HG03460 (cell line): ENCODE measurements around the gene UMODL1.
"Not testable (repeated sequence)": the region's sequence is repeated elsewhere in the genome, so short reads cannot be mapped to it uniquely, and the experiment has no call there.

ENCODE experiments used
- ATAC-seq: cut with Tn5 transposase; IDR thresholded peaks from one replicate; pipeline ENCODE4 v1.9.1; 2021; ENCODE audit not compliant: unreplicated experiment

Gene UMODL1

DNA sequence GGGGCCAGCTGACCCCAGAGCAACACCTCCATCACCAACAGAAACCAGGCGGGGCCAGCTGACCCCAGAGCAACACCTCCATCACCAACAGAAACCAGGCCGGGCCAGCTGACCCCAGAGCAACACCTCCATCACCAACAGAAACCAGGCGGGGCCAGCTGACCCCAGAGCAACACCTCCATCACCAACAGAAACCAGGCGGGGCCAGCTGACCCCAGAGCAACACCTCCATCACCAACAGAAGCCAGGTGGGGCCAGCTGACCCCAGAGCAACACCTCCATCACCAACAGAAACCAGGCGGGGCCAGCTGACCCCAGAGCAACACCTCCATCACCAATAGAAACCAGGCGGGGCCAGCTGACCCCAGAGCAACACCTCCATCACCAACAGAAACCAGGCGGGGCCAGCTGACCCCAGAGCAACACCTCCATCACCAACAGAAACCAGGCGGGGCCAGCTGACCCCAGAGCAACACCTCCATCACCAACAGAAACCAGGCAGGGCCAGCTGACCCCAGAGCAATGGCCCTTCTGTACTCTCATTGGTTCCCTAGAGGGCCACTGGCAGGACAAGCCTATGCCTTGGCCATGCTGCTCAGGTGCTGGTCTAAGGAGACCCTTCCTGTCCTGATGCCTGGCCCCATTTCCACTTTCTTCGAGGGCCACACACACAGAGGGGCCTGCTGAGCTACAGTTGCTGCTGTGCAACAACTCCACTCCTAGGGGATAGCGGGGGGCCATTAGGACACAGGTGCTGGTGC is 7.3 kb downstream of the UMODL1 start:
- not testable (repeated sequence) for ATAC-seq

- ATAC-seq, result no peak
Observed at GRCh38 chr21:42079008-42079938, 8.2 kb downstream of the UMODL1 start.

- ATAC-seq, result no peak
Observed at GRCh38 chr21:42079939-42080787, 9.0 kb downstream of the UMODL1 start.

DNA sequence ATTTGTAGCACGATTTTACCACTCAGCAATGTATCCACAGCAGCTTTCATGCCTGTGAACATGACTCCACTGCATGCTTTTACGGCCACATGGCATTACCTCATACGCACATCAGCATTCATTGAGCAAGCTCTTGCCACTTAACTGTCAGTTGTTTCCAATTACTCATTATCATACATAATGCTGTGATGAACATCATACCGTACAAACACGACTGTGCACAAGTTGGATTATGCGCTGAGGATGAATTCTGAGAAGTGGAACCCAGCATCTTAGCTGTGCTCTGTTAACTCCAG is 9.6 kb downstream of the UMODL1 start:
- ATAC-seq, result no peak

- ATAC-seq, result no peak
Observed at GRCh38 chr21:42081138-42081537, 10.0 kb downstream of the UMODL1 start.

DNA sequence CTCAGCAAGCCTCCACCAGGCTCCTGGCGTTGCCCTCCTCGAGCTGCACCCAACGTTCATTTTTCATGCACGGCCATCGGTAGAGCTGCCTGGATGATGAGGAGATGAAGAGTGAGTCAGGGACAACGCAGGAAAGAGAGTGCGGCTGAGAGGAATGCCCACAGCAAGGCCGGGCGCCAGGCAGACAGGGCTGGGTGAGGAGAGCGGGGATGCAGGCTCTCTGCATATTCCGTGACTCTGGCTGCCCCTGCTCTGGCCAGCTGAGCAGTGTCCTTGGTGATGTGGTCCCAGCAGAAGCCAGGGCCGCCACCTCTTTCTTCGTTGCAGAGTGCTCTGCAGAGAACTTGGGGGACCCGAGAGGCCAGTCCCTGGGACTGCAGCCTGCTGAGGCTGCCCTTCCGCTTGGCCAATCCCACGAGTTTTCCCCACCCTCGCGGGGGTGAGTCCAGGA is 10.8 kb downstream of the UMODL1 start:
- ATAC-seq, result no peak

DNA sequence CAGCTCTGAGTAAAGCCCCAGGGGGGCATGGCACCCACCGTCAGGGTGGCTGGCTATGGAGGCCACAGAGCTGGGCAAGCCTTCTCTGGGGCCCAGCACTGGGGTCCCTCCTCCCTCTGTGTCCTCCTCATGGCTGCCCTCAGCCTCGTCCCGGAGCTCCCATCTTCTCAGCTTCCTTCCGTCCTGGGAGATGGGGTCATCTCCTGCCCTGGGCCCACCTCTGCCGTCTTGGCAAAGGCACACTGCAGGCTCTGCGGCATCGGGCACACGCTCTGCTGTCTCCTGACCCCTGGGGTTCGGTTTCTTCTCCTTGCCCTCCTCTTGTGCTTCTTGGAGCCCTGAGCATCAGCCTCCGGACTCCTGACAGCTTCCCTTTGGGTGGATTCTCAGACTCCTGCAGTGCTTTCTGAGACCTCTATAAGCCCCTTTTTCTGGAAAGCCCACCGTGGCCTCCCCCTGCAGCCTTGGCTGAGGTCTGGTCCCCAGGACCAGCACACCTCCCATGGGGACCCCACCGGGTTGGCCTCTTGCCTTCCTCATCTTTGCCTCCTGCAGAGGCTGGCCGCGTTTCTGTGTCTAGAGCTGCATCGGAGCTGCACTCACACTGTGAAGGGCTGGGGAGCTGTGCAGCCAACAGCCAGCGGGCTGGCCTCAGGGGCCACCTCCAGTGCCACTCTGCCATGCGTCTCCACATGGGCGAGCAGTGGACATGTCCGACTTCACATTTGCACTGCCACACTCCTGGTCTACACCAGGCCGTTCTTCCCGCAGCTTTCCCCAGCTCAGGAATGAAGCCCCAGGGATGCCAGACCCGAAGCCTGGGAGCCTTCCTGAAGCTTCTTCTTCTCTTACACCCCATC is 11.6 kb downstream of the UMODL1 start:
- no peak for ATAC-seq

DNA sequence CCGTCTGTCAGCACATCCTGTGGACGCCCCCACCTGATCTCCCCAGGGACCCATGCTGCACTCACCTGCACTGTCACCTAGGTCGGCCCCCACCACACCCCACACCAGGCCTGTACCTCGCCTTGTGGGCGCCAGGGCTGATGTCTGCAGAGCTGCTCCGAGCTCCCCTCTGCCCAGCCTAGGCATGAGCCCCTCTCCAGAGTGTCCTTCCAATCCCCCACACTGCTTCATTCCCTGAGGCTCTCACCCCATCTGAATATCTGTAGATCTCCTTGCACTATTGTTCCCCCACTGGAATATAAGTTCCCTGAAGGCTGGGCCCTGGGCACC is 12.2 kb downstream of the UMODL1 start:
- no peak for ATAC-seq

- no peak for ATAC-seq
Observed at GRCh38 chr21:42084079-42084478, 13.0 kb downstream of the UMODL1 start.

- no peak for ATAC-seq
Observed at GRCh38 chr21:42085246-42086077, 14.3 kb downstream of the UMODL1 start.

GRCh38 chr21:42086969-42087368 is 15.9 kb downstream of the UMODL1 start:
- ATAC-seq, result no peak

GRCh38 chr21:42088148-42088547 is 17.0 kb downstream of the UMODL1 start:
- no peak for ATAC-seq

GRCh38 chr21:42088658-42089057 is 17.5 kb downstream of the UMODL1 start:
- ATAC-seq, result no peak

DNA sequence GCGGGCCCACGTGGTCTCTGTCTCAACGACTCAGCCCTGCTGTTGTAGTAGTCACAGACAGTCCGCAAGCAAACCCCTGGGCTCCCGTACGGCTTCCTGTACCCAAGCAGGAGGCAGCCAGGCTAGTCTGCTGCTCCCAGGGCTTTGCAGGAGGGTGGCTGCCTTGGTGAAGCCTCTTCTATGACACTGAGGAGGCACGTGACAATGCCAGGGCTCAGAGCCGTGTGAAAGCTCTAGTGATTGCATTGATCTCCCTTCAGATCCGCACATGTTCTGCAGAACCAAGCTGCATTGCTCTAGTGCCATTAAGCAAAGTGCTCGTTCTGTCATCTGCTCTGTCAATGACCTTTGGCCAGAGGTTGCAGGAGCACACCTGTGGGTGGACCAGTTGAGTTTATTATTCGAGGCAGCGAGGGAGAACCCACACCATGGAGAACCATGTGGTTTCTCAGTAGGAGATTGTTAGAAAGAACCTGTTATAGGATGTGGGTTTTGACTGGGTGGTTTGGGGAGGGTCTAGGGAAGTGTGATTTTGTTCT is 18.0 kb downstream of the UMODL1 start:
- no peak for ATAC-seq

DNA sequence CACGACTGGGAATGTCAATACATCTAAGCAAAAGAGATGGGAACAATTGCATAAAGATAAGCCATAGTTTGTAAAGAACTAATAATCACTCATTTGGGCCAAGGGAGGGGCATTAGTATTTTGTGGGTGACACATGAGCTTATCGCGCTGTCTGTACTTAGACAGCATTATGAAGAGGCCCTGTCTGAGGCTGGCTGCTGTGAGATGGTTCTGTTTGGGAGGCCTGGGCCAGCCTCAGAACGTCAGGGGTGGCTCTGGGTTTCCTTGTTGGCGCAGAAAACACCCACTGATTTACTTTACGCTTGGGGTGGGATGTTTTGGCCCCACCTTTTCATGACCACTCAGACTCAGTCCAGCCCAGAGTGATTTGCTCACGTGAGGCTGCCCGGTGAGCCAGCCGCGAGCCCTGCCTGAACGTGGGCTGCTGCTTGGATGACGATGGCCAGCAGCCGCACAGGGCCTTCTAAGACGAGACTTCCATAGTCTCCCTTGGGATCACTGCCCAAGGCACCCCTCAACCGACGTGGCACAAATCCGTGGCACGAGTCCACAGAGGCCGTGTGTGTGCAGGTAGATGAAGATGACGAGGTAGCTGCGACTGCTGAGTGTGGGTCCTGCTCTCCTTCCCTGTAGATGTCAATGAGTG is 18.7 kb downstream of the UMODL1 start:
- ATAC-seq, result no peak

DNA sequence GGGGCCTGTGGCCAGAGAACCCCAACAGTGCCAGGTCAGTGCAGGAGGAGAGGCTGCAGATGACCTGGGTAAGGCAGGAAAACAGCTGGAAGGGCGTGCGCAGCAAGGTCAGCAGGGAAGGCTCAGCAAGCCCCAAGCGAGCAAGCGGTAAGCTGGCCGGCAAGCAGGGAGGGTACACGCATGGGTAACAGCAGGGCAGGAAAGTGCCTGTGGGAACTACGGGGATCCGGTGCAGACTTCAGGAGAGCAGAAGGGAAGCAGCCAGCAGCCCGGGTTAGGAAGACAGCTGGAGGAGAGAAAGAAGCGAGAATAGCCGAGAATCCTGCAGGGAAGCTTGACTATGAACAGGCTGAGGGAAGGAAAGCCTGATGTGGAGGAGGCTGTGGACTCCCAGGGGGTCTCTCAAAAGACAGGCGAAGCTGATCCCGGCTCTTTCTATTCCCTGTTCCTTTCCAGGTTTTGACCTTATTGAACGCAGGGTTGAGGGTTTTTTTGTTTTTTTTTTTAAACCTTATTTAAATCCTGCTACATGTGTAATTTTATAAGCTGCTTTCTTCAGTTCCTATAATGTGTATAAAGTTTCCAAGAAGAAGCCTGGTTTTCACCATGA is 20.9 kb downstream of the UMODL1 start:
- ATAC-seq, result no peak

- ATAC-seq, result no peak
Observed at GRCh38 chr21:42092771-42093170, 21.7 kb downstream of the UMODL1 start.

DNA sequence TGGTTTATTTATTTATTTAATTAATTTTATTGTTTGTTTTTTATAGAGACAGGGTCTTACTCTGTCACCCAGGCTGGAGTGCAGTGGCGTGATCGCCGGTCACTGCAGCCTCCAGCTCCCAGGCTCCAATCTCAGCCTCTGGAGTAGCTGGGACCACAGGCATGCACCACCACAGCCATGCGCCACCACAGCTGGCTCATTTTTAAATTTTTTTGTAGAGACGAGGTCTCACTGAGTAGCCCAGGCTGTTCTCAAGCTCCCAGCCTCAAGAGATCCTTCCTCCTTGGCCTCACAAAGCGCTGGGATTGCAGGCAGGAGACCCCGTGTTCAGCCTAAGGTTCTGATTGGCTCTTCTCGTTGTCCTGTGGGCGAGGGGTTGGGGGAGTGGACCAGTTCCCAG is 22.1 kb downstream of the UMODL1 start:
- ATAC-seq, result no peak
